Measurements from ENCODE around the gene ZNF79. TPM values are rescaled to one million over a fixed set of nuclear protein-coding genes. Genes with fewer than 3 reads are reported as not detected.
A peak's percentile ranks its signal among the peaks of the same experiment; 100 is the strongest.

The ZNF79 gene
- total and polyA plus RNA-seq, 2 of the 4 experiments (the other 2 are of a cell fraction) = 5.6 to 15.4 TPM

- Histone ChIP-seq H3K4me1 (ENCODE audit: control insufficient read depth, insufficient read depth, low read length) (peaks cover 7% of the 10 kb centered on the region), H2BK15ac (ENCODE audit: low read depth, low read length) (no peak overlapping the region), H3K23ac (ENCODE audit: low read depth, low read length) (peak overlapping the region; percentile 81; the same call in 1 of the 2 replicates), H2AFZ (replicated peaks; ENCODE audit: low read length, poor library complexity) (peak overlapping the region; percentile 2), H2BK5ac (ENCODE audit: low read depth, low read length, poor library complexity, severe bottlenecking) (no peak overlapping the region), H3K56ac (ENCODE audit: extremely low read depth, insufficient read depth, low read length) (no peak overlapping the region), H2BK20ac (ENCODE audit: low read depth, low read length) (no peak overlapping the region), H3K18ac (ENCODE audit: low read depth, low read length) (no peak overlapping the region), H3K9me1 (ENCODE audit: insufficient read depth, low read length) (peaks cover 12% of the 10 kb centered on the region; the same call in 1 of the 2 replicates), H2AK5ac (ENCODE audit: low read depth, low read length) (peak overlapping the region; percentile 43), H3K27me3 (ENCODE audit: control insufficient read depth, insufficient read depth, low read length) (no peaks in the 10 kb centered on the region), H4K5ac (ENCODE audit: low read depth, low read length) (no peak overlapping the region), H2AK9ac (replicated peaks; ENCODE audit: low read depth, low read length, poor library complexity) (peak overlapping the region; percentile 57), H4K20me1 (ENCODE audit: insufficient read depth, low read length) (peaks cover 7% of the 10 kb centered on the region; the same call in 1 of the 2 replicates), H3K9ac (ENCODE audit: low read depth, low read length) (no peak overlapping the region), H3K27ac (ENCODE audit: insufficient read depth, low read length) (no peak overlapping the region), H2BK120ac (ENCODE audit: low read depth, low read length) (no peak overlapping the region), H3K14ac (replicated peaks; ENCODE audit: low read depth, low read length) (0 out of 2 replicates have a peak overlapping the region, but pooled peaks have one; percentile 28), H3K9me3 (ENCODE audit: control insufficient read depth, insufficient read depth, low read length) (no peaks in the 10 kb centered on the region), H3K4me3 (ENCODE audit: insufficient read depth, low read depth, low read length) (no peak overlapping the region), H4K91ac (ENCODE audit: insufficient read depth, low read depth, low read length) (no peak overlapping the region), H4K8ac (ENCODE audit: low read depth in 2 of 2, low read length in 2 of 2) (no peak overlapping the region; a peak in 1 of 4 replicates), H3K4me2 (ENCODE audit: low read depth, low read length) (peak overlapping the region; percentile 69), H3K36me3 (ENCODE audit: control insufficient read depth, insufficient read depth, low read length) (0 out of 2 replicates have a peak, but pooled peaks cover 2% of the 10 kb centered on the region), H3K4ac (ENCODE audit: low read depth, low read length) (no peak overlapping the region), H3K79me1 (ENCODE audit: low read depth in 1 of 2, low read length in 2 of 2) (peaks cover 28 to 48% of the 10 kb centered on the region in 2 experiments)
- CTCF ChIA-PET = no interaction called here
- DNase-seq (no peak), ATAC-seq (ENCODE audit: low read depth) (no peak)
- in situ Hi-C loops (cut with MboI; ENCODE audit: low sequenced_read_pairs) = no loop called here
- dilution Hi-C loops (cut with HindIII; ENCODE audit: low sequenced_read_pairs, unreplicated experiment) = no loop called here
- intact Hi-C loops (cut with micrococcal nuclease) = loop anchor here (10.0 kb wide), 1 partner anchor 197 kb away; no protein-coding TSS in a partner anchor
- BruUV-seq (replicated peaks) = no TSS peak
- 92% methylated on average over 4 of the region's 10 CpGs; no CpG with 5 or more reads in 1 of the 2 experiments for WGBS, 2 experiments (ENCODE audit: extremely low coverage in 2 of 2, insufficient read length in 1 of 2)
- POLR2A ChIA-PET (ENCODE audit: unreplicated experiment) = no interaction called here
- TF ChIP-seq RFX5 (IDR thresholded peaks at IDR 0.05; ENCODE audit: low read depth, low read length) (no peak), CEBPB (IDR thresholded peaks at IDR 0.05; ENCODE audit: low read depth, low read length) (no peak), BHLHE40 (IDR thresholded peaks at IDR 0.05; ENCODE audit: low read depth, low read length) (no peak), SMC3 (IDR thresholded peaks at IDR 0.05; ENCODE audit: low read depth, low read length) (no peak), RCOR1 (IDR thresholded peaks at IDR 0.05; ENCODE audit: insufficient replicate concordance, low read length) (no peak), MAFK (IDR thresholded peaks at IDR 0.05; ENCODE audit: low read depth, low read length) (no peak), POLR2A (IDR thresholded peaks at IDR 0.05; ENCODE audit: low read depth, low read length) (no peak), ELK1 (IDR thresholded peaks at IDR 0.05; ENCODE audit: borderline replicate concordance, low read depth, low read length) (no peak), RAD21 (IDR thresholded peaks at IDR 0.05; ENCODE audit: low read length) (no peak), NFE2L2 (IDR thresholded peaks at IDR 0.05; ENCODE audit: low read depth, low read length) (no peak), MXI1 (IDR thresholded peaks at IDR 0.05; ENCODE audit: borderline replicate concordance, low read depth, low read length) (no peak), USF2 (IDR thresholded peaks at IDR 0.05; ENCODE audit: low read depth, low read length) (no peak), FOS (IDR thresholded peaks at IDR 0.05; ENCODE audit: low read depth, low read length) (no peak), CTCF (conservative IDR thresholded peaks at IDR 0.05; ENCODE audit: low read depth, low read length) (no peak), CHD1 (IDR thresholded peaks at IDR 0.05; ENCODE audit: low read depth, low read length) (no peak)
Observed at GRCh38 chr9:127422133-127422782, 1.9 kb upstream of the ZNF79 start.

Measured in IMR-90 (cell line).